ENCODE measurements around the gene GPR141.

GPR141 gene

GRCh38 chr7:37759526-37759925 is 76.0 kb downstream of the GPR141 start:
- TF ChIP-seq RAD21 (IDR thresholded peaks at IDR 0.05; ENCODE audit: low read depth) (no peak), NFIC (IDR thresholded peaks at IDR 0.05) (no peak), EP300 (IDR thresholded peaks at IDR 0.05; ENCODE audit: borderline replicate concordance) (no peak), REST (IDR thresholded peaks at IDR 0.05; ENCODE audit: low read depth) (no peak)

DNA sequence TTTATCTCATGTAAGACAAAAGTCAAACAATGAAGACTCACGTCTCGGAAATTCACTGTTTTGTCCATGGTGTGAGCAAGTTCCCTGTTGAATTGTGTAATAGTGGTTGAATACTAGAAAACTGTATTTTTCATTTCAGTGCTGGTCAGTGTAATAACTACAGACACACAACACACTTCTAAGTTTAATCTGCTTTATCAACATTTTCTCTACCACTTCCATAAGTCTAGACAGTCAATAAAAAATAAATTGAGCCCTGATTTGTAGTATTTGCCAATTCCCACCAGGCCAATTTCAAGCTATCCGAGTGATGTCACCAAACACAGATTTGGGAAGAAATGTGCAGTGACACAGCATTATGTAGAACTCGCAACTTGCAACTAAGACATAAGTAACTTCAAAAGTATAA is 81.9 kb downstream of the GPR141 start:
- TF ChIP-seq CEBPB (IDR thresholded peaks at IDR 0.05) (no peak), NFIC (IDR thresholded peaks at IDR 0.05) (no peak), YY1 (IDR thresholded peaks at IDR 0.05; ENCODE audit: low read depth) (no peak), USF1 (IDR thresholded peaks at IDR 0.05) (no peak), EGR1 (IDR thresholded peaks at IDR 0.05) (no peak), CREB1 (IDR thresholded peaks at IDR 0.05; ENCODE audit: low read depth) (no peak), MAX (IDR thresholded peaks at IDR 0.05) (no peak), ZBTB7A (IDR thresholded peaks at IDR 0.05; ENCODE audit: low read depth) (no peak), REST (IDR thresholded peaks at IDR 0.05; ENCODE audit: low read depth) (no peak), EP300 (IDR thresholded peaks at IDR 0.05; ENCODE audit: borderline replicate concordance) (no peak), TAF1 (IDR thresholded peaks at IDR 0.05; ENCODE audit: low read depth) (no peak), RAD21 (IDR thresholded peaks at IDR 0.05; ENCODE audit: low read depth) (no peak), TEAD4 (IDR thresholded peaks at IDR 0.05) (no peak), FOXM1 (IDR thresholded peaks at IDR 0.05; ENCODE audit: borderline replicate concordance, low read depth) (no peak)

DNA sequence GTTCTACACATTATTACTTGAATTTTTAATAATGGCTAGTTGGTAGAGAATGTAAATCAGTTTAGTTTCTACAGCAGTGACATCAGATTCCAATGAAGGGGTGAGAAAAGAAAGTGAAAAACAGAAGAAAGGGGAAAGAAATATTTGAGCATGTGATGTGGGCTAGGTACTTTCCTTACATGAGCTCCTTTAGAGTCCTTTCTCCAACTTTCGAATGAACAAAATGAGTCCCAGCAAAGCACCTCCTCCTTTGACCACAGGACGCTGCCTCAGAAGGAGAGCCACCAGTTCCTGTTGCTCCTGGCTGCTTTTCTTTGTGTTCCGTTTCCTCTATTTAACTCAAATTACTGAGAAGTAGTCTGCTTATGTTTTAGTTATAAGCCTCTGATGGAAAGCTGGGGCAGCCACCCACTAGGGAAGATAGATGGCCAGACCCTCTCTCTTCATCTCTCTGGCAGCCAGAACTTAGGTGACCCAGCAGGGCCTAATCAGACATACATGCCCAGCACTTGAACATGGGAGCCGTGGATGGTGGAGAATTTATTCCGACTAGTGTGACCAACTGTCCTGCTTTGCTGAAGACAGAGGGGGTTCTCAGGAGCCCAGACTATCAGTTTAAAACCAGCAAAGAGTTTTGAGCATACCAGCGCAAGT is 82.4 kb downstream of the GPR141 start:
- TF ChIP-seq EGR1 (IDR thresholded peaks at IDR 0.05) = no peak
- no peak for TF ChIP-seq MAX (IDR thresholded peaks at IDR 0.05)
- TF ChIP-seq NFIC (IDR thresholded peaks at IDR 0.05) = no peak
- no peak for TF ChIP-seq TAF1 (IDR thresholded peaks at IDR 0.05; ENCODE audit: low read depth)
- TF ChIP-seq USF1 (IDR thresholded peaks at IDR 0.05) = no peak
- TF ChIP-seq EP300 (IDR thresholded peaks at IDR 0.05; ENCODE audit: borderline replicate concordance) = no peak
- TF ChIP-seq ZBTB7A (IDR thresholded peaks at IDR 0.05; ENCODE audit: low read depth) = no peak
- no peak for TF ChIP-seq TCF12 (IDR thresholded peaks at IDR 0.05; ENCODE audit: low read depth)
- TF ChIP-seq CEBPB (IDR thresholded peaks at IDR 0.05) = no peak

DNA sequence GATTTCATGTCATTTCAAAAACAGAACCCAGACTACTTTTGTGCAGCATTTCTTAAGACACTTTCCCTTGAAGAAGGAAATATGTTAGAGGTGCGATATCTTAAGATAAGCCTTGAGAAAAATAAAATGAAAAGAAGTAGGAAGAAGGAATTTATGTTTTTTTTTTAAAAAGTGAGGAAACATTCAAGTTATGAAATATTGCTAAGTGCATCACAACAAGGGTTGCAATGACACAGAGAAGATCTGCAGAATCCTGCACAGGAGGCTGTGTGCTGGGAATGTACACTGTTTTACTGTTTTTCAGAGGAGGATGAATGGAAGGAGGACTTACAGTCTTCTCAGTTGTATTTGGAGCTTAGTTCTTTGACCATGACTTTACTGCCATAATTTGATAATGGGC is 85.0 kb downstream of the GPR141 start:
- TF ChIP-seq FOXM1 (IDR thresholded peaks at IDR 0.05; ENCODE audit: borderline replicate concordance, low read depth) (no peak), NFIC (IDR thresholded peaks at IDR 0.05) (no peak), EGR1 (IDR thresholded peaks at IDR 0.05) (no peak), CREB1 (IDR thresholded peaks at IDR 0.05; ENCODE audit: low read depth) (no peak), RAD21 (IDR thresholded peaks at IDR 0.05; ENCODE audit: low read depth) (no peak), USF1 (IDR thresholded peaks at IDR 0.05) (no peak), ZBTB7A (IDR thresholded peaks at IDR 0.05; ENCODE audit: low read depth) (no peak), YY1 (IDR thresholded peaks at IDR 0.05; ENCODE audit: low read depth) (no peak), CEBPB (IDR thresholded peaks at IDR 0.05) (no peak), MAX (IDR thresholded peaks at IDR 0.05) (no peak), TAF1 (IDR thresholded peaks at IDR 0.05; ENCODE audit: low read depth) (no peak), REST (IDR thresholded peaks at IDR 0.05; ENCODE audit: low read depth) (no peak)
